Measurements from ENCODE around the gene INHBC. TPM values are rescaled to one million over a fixed set of nuclear protein-coding genes. Genes with fewer than 3 reads are reported as not detected.

INHBC gene
- total RNA-seq, 1 experiment from 2014 or later = 0.35 TPM

- POLR2A ChIA-PET (ENCODE audit: unreplicated experiment) = no interaction called here
- peaks cover 47% of the 10 kb centered on the region for H3K36me3 ChIP-seq (ENCODE audit: low read depth)
- DNase-seq = no peak
- BruUV-seq (replicated peaks) = no TSS peak
- no peak overlapping the region for H2AFZ ChIP-seq
- no peaks in the 10 kb centered on the region for H3K9me2 ChIP-seq (ENCODE audit: insufficient read depth)
- TF ChIP-seq, protein P1, sequence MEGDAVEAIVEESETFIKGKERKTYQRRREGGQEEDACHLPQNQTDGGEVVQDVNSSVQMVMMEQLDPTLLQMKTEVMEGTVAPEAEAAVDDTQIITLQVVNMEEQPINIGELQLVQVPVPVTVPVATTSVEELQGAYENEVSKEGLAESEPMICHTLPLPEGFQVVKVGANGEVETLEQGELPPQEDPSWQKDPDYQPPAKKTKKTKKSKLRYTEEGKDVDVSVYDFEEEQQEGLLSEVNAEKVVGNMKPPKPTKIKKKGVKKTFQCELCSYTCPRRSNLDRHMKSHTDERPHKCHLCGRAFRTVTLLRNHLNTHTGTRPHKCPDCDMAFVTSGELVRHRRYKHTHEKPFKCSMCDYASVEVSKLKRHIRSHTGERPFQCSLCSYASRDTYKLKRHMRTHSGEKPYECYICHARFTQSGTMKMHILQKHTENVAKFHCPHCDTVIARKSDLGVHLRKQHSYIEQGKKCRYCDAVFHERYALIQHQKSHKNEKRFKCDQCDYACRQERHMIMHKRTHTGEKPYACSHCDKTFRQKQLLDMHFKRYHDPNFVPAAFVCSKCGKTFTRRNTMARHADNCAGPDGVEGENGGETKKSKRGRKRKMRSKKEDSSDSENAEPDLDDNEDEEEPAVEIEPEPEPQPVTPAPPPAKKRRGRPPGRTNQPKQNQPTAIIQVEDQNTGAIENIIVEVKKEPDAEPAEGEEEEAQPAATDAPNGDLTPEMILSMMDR (conservative IDR thresholded peaks at IDR 0.05) = no peak
- TF ChIP-seq EZH2 (IDR thresholded peaks at IDR 0.05; ENCODE audit: low read depth) = no peak
- H4K20me1 ChIP-seq (ENCODE audit: insufficient read depth) = peaks cover 57% of the 10 kb centered on the region
- H3K9me3 ChIP-seq (ENCODE audit: insufficient read depth, low read depth) = no peaks in the 10 kb centered on the region
- H3F3A ChIP-seq (ENCODE audit: insufficient read depth, low read depth) = peaks cover 9% of the 10 kb centered on the region; the same call in 1 of the 2 replicates
- H3K4me3 ChIP-seq = no peak overlapping the region
- 0 out of 2 replicates have a peak, but pooled peaks cover 4% of the 10 kb centered on the region for H3K79me2 ChIP-seq (ENCODE audit: low read depth)
- no peak overlapping the region for H3K4me2 ChIP-seq
- no peak overlapping the region for H3K27ac ChIP-seq
- no peaks in the 10 kb centered on the region for H3K4me1 ChIP-seq (replicated peaks; ENCODE audit: insufficient read depth)
- intact Hi-C loops (cut with micrococcal nuclease; ENCODE audit: unreplicated experiment) = no loop called here
- H3K27me3 ChIP-seq (ENCODE audit: insufficient read depth, low read depth) = no peaks in the 10 kb centered on the region
- CTCF ChIA-PET = no interaction called here
Observed at GRCh38 chr12:57500213-57500612, 65.6 kb downstream of the INHBC start.

Other genes starting within 250 kb of the INHBC start
- gene NXPH4, start 218.0 kb upstream of the INHBC start, total RNA-seq (2021) = 20.3 and 20.6 TPM in 2 replicates
- gene SHMT2, start 205.1 kb upstream of the INHBC start, total RNA-seq (2021) = 220 and 227 TPM in 2 replicates
- gene STAC3, start 183.6 kb upstream of the INHBC start, total RNA-seq (2021) = 1.3 and 2.2 TPM in 2 replicates
- 54.4 and 65.1 TPM in 2 replicates for gene R3HDM2, start 3.7 kb upstream of the INHBC start, total RNA-seq (2021)
- 0.73 and 0.90 TPM in 2 replicates for gene INHBE, start 20.5 kb downstream of the INHBC start, total RNA-seq (2021)
- gene GLI1, start 25.0 kb downstream of the INHBC start, total RNA-seq (2021) = not detected in 2 replicates
- gene ARHGAP9, start 45.1 kb downstream of the INHBC start, total RNA-seq (2021) = not detected in 2 replicates
- gene MARS1, start 53.3 kb downstream of the INHBC start, total RNA-seq (2021) = 307 and 366 TPM in 2 replicates
- 15.6 and 17.3 TPM in 2 replicates for gene DDIT3, start 85.7 kb downstream of the INHBC start, total RNA-seq (2021)
- gene MBD6, start 88.0 kb downstream of the INHBC start, total RNA-seq (2021) = 47.3 and 78.4 TPM in 2 replicates
- 93.4 and 105 TPM in 2 replicates for gene DCTN2, start 112.4 kb downstream of the INHBC start, total RNA-seq (2021)
- 0.07 TPM in 1 of 2 replicates, not detected in the other for gene KIF5A, start 115.3 kb downstream of the INHBC start, total RNA-seq (2021)
- 47.7 and 48.7 TPM in 2 replicates for gene PIP4K2C, start 156.4 kb downstream of the INHBC start, total RNA-seq (2021)
- gene DTX3, start 170.0 kb downstream of the INHBC start, total RNA-seq (2021) = 16.2 and 18.1 TPM in 2 replicates
- 12.9 and 18.8 TPM in 2 replicates for gene ARHGEF25, start 176.7 kb downstream of the INHBC start, total RNA-seq (2021)
- 15.0 and 17.9 TPM in 2 replicates for gene B4GALNT1, start 198.4 kb downstream of the INHBC start, total RNA-seq (2021)